K562 (cell line): Measurements from ENCODE around the gene WDR64. TPM values are rescaled to one million over a fixed set of nuclear protein-coding genes. Genes with fewer than 3 reads are reported as not detected.

Experiments
- ATAC-seq: fragments of 200-7000 bp; cut with Tn5 transposase; 3 replicates; pipeline ENCODE4 v1.9.1; 2020; ENCODE audit warnings: moderate library complexity
- BruUV-seq: library from RNA; stranded (reverse); fragments of 400-500 nt; replicated peaks from 2 replicates; lab custom pipeline; 2021; lab: Mats Ljungman, UMichigan
- CTCF ChIA-PET: fragments of 300-600 bp; formaldehyde crosslinking; extraction: SDS; loops from one replicate; lab custom pipeline; 2021; ENCODE audit warnings: low intra/inter-chr PET ratio; lab: Yijun Ruan, JAX
- POLR2A ChIA-PET: fragments of 300-600, 350-650 bp; sonication (Branson Sonifier 250); formaldehyde crosslinking; extraction: SDS; loops from one replicate; lab custom pipeline; 2021; ENCODE audit warnings: antibody characterized with exemption, inconsistent platforms; lab: Yijun Ruan, JAX
- DNase-seq, 4 experiments: peaks; one replicate each; pipeline versions ENCODE4 v3.0.0 to v3.0.0-alpha.2; 2011 to 2018; ENCODE audit warnings: low spot score in 3 of 4, mixed read lengths in 3 of 4; ENCODE audit errors: extremely low read depth in 1 of 4
- FAIRE-seq: peaks from 2 replicates; lab custom pipeline; 2011; peaks lifted over from hg19 to GRCh38; lab: Jason Lieb, UNC
- H2AFZ ChIP-seq: 2 replicates; pipeline ENCODE4 v1.6.0; 2011; ENCODE audit warnings: low read depth, low read length, control low read depth, inconsistent platforms
- H3K27ac ChIP-seq: fragments of 200-600 bp; 3 replicates; pipeline ENCODE4 v1.8.0; 2011; ENCODE audit warnings: low read depth, mild to moderate bottlenecking, control low read depth, inconsistent platforms, low read length, moderate library complexity, mixed read lengths; ENCODE audit errors: extremely low read depth
- H3K27me3 ChIP-seq, 2 experiments: fragments of 300-600 bp in 1 of 2; 2 replicates in 1 of 2; 3 replicates in 1 of 2; pipeline versions ENCODE4 v1.6.0 to v1.8.0; 2011; ENCODE audit warnings: inconsistent platforms in 2 of 2, low read length in 2 of 2, mild to moderate bottlenecking in 1 of 2, mixed read lengths in 1 of 2, moderate library complexity in 1 of 2; ENCODE audit not compliant: control insufficient read depth in 2 of 2, insufficient read depth in 2 of 2
- H3K36me3 ChIP-seq: fragments of 300-600 bp; 3 replicates; pipeline ENCODE4 v1.8.0; 2011; ENCODE audit warnings: mild to moderate bottlenecking, low read length, inconsistent platforms; ENCODE audit not compliant: control insufficient read depth, insufficient read depth
- H3K4me1 ChIP-seq, 2 experiments: fragments of 200-600 bp in 1 of 2; replicated peaks in 1 of 2; 2 replicates in 1 of 2; 3 replicates in 1 of 2; pipeline versions ENCODE4 v1.5.1 to v1.8.0; 2011; ENCODE audit warnings: inconsistent platforms in 2 of 2, low read length in 2 of 2, mild to moderate bottlenecking in 1 of 2, mixed read lengths in 1 of 2, moderate library complexity in 1 of 2; ENCODE audit not compliant: control insufficient read depth in 2 of 2, insufficient read depth in 2 of 2
- H3K4me2 ChIP-seq: 2 replicates; pipeline ENCODE4 v1.6.1; 2011; ENCODE audit warnings: low read length, control low read depth, inconsistent platforms, mixed read lengths; ENCODE audit not compliant: insufficient read depth
- H3K4me3 ChIP-seq: fragments of 200-600 bp; sonication (generic), shearing (Covaris generic); 2 replicates; pipeline ENCODE4 v1.5.1; 2016; ENCODE audit warnings: control low read depth, inconsistent platforms
- H3K79me2 ChIP-seq: fragments of 200-600 bp; 3 replicates; pipeline ENCODE4 v1.8.0; 2011; ENCODE audit warnings: low read length, inconsistent platforms; ENCODE audit not compliant: control insufficient read depth, insufficient read depth
- H3K9ac ChIP-seq, 2 experiments: 2 replicates each; pipeline versions ENCODE4 v1.6.0 to v1.6.1; 2011; ENCODE audit warnings: low read depth in 2 of 2, low read length in 2 of 2, control low read depth in 1 of 2, inconsistent platforms in 1 of 2, mild to moderate bottlenecking in 1 of 2, mixed read lengths in 1 of 2; ENCODE audit not compliant: insufficient read depth in 1 of 2
- H3K9me1 ChIP-seq: one replicate; pipeline ENCODE4 v1.6.0; 2011; ENCODE audit warnings: inconsistent platforms, mild to moderate bottlenecking, low read length, moderate library complexity; ENCODE audit not compliant: control insufficient read depth, insufficient read depth
- H3K9me3 ChIP-seq: replicated peaks from 2 replicates; pipeline ENCODE4 v1.5.1; 2011; ENCODE audit warnings: low read depth, low read length, inconsistent platforms; ENCODE audit not compliant: control insufficient read depth, insufficient read depth
- H4K20me1 ChIP-seq: replicated peaks from 2 replicates; pipeline ENCODE4 v1.6.1; 2011; ENCODE audit warnings: low read length, inconsistent platforms, mixed read lengths; ENCODE audit not compliant: control insufficient read depth, insufficient read depth
- CLOCK ChIP-seq: fragments of 250-450 bp; sonication (Bioruptor Pico); IDR thresholded peaks from 2 replicates; pipeline ENCODE4 v1.4.0; 2020; ENCODE audit warnings: mild to moderate bottlenecking, moderate library complexity, borderline replicate concordance
- ELK3 ChIP-seq: fragments of 450-650 bp; formaldehyde crosslinking; IDR thresholded peaks from 2 replicates; pipeline ENCODE4 v1.4.0; 2020; ENCODE audit warnings: mild to moderate bottlenecking
- HCFC1 ChIP-seq: IDR thresholded peaks from 2 replicates; pipeline ENCODE4 v1.6.1; 2012; ENCODE audit warnings: low read depth, low read length, improper control_type of control experiment
- HDAC3 ChIP-seq: fragments of 450-650 bp; IDR thresholded peaks from 2 replicates; pipeline ENCODE4 v1.6.1; 2018; ENCODE audit warnings: borderline replicate concordance, mild to moderate bottlenecking, moderate library complexity; ENCODE audit not compliant: partially characterized antibody
- HDGF ChIP-seq: fragments of 450-650 bp; IDR thresholded peaks from 2 replicates; pipeline ENCODE4 v1.6.1; 2016
- LARP7 ChIP-seq: fragments of 450-650 bp; IDR thresholded peaks from 2 replicates; pipeline ENCODE4 v1.6.1; 2016
- NELFE ChIP-seq: IDR thresholded peaks from 2 replicates; pipeline ENCODE4 v1.6.1; 2011; ENCODE audit warnings: mild to moderate bottlenecking; ENCODE audit not compliant: insufficient read depth, insufficient read length
- NFE2L1 ChIP-seq: fragments of 450-650 bp; IDR thresholded peaks from 2 replicates; pipeline ENCODE4 v1.6.1; 2016; ENCODE audit warnings: missing genetic modification characterization, low read depth, mild to moderate bottlenecking, missing compliant biosample characterization, moderate library complexity, borderline replicate concordance
- NR3C1 ChIP-seq: sonication (generic); formaldehyde crosslinking; IDR thresholded peaks from 2 replicates; pipeline ENCODE4 v1.8.1; 2022; ENCODE audit warnings: missing genetic modification reagents
- RBM15 ChIP-seq: fragments of 200-400 bp; formaldehyde crosslinking; IDR thresholded peaks from 2 replicates; pipeline ENCODE4 v1.6.1; 2018; ENCODE audit warnings: mild to moderate bottlenecking, low read length, moderate library complexity; ENCODE audit not compliant: insufficient read depth
- RCOR1 ChIP-seq, 2 experiments: IDR thresholded peaks; 2 replicates each; pipeline ENCODE4 v1.6.1; 2012; ENCODE audit warnings: low read depth in 2 of 2, low read length in 2 of 2, borderline replicate concordance in 1 of 2, improper control_type of control experiment in 1 of 2
- ZNF217 ChIP-seq: sonication (generic); formaldehyde crosslinking; IDR thresholded peaks from 2 replicates; pipeline ENCODE4 v1.8.0; 2022; ENCODE audit warnings: mild to moderate bottlenecking, missing genetic modification reagents
- WGBS: fragments of 100-300 bp; shearing (Covaris generic); methylation state at CpG from one replicate; pipeline ENCODE4 v1.1.6; 2016; ENCODE audit warnings: low coverage, mixed read lengths; ENCODE audit not compliant: insufficient coverage; ENCODE audit errors: missing lambda C conversion rate; 5-methylcytosine and 5-hydroxymethylcytosine counted together
- in situ Hi-C: fragments of 300-500 bp; cut with MboI; formaldehyde crosslinking; loops from 4 replicates; pipeline ENCODE4 v1.15.0; 2018; ENCODE audit warnings: inconsistent platforms, mixed read lengths
- intact Hi-C: fragments of 100-400 bp; cut with micrococcal nuclease; formaldehyde crosslinking; loops from 2 replicates; pipeline ENCODE4 v1.14.2; 2022
- polyA plus RNA-seq, 8 experiments: library from polyadenylated mRNA; depleted of rRNA in 4 of 8; stranded (reverse) in 5 of 8; unstranded in 3 of 8; fragments of >200 nt; fragmentation: Nextera tagmentation in 2 of 8; fragmentation: Illumina TruSeq in 1 of 8; extraction: Ambion mirVana in 2 of 8; extraction: Trizol in 1 of 8; gene quantifications; 2 replicates each; pipeline versions ENCODE4 v1.2.1 to v1.2.3, GENCODE V29; 2011 to 2014; ENCODE audit warnings: inconsistent platforms in 1 of 8, missing spikeins in 1 of 8
- total RNA-seq, 7 experiments: library from RNA; depleted of rRNA in 6 of 7; stranded (reverse); fragments of >200 nt in 6 of 7; fragmentation: Illumina TruSeq in 2 of 7; extraction: Trizol in 2 of 7; gene quantifications; 2 replicates each; pipeline versions ENCODE4 v1.2.1 to v1.2.3, GENCODE V29; 2011 to 2021; ENCODE audit warnings: low replicate concordance in 1 of 7
- TF ChIP-seq, protein P1 (sequence below): sonication (generic); formaldehyde crosslinking; IDR thresholded peaks from 2 replicates; pipeline ENCODE4 v1.8.0; 2022; ENCODE audit warnings: mild to moderate bottlenecking, missing genetic modification reagents

WDR64 gene
- total and polyA plus RNA-seq, 9 of the 15 experiments (the other 6 are each of a cell fraction or from before 2014, with no cell fraction given) = 0.06 to 0.29 (median 0.19) TPM; not detected in 5

- ChIA-PET CTCF (no interaction called here), POLR2A (no interaction called here)
- Histone ChIP-seq H3K4me3 (no peak overlapping the region), H4K20me1 (no peaks in the 10 kb centered on the region), H3K9me1 (no peaks in the 10 kb centered on the region), H3K9me3 (no peaks in the 10 kb centered on the region), H3K9ac (no peak overlapping the region), H3K36me3 (no peaks in the 10 kb centered on the region; the same call in 2 of the 3 replicates), H3K79me2 (no peaks in the 10 kb centered on the region), H3K27ac (no peak overlapping the region), H2AFZ (no peak overlapping the region), H3K4me2 (no peak overlapping the region), H3K4me1 (peaks cover 0 to 5% of the 10 kb centered on the region in 2 experiments; a peak in 2 of 5 replicates), H3K27me3 (no peaks in the 10 kb centered on the region)
- no TSS peak for BruUV-seq
- FAIRE-seq (no peak), ATAC-seq (no peak), DNase-seq (no peak)
- intact Hi-C loops = no loop called here
- in situ Hi-C loops = loop anchor here (25.0 kb wide), 1 partner anchor 384 kb away; the partner anchor contains the start of gene MAP1LC3C
- 54% methylated on average over 3 of the region's 3 CpGs for WGBS
- no peak for TF ChIP-seq HDAC3
- TF ChIP-seq HCFC1 = no peak
- TF ChIP-seq RCOR1 (IDR thresholded peaks at IDR 0.05; ENCODE audit: borderline replicate concordance in 1 of 2, low read depth in 2 of 2, low read length in 2 of 2) = no peak
- TF ChIP-seq ZNF217 (CRISPR knock-in tag) = no peak
- TF ChIP-seq RBM15 = no peak
- no peak for TF ChIP-seq ELK3 (CRISPR knock-in tag)
- no peak for TF ChIP-seq NR3C1 (CRISPR knock-in tag)
- no peak for TF ChIP-seq CLOCK (CRISPR knock-in tag)
- TF ChIP-seq, protein P1, sequence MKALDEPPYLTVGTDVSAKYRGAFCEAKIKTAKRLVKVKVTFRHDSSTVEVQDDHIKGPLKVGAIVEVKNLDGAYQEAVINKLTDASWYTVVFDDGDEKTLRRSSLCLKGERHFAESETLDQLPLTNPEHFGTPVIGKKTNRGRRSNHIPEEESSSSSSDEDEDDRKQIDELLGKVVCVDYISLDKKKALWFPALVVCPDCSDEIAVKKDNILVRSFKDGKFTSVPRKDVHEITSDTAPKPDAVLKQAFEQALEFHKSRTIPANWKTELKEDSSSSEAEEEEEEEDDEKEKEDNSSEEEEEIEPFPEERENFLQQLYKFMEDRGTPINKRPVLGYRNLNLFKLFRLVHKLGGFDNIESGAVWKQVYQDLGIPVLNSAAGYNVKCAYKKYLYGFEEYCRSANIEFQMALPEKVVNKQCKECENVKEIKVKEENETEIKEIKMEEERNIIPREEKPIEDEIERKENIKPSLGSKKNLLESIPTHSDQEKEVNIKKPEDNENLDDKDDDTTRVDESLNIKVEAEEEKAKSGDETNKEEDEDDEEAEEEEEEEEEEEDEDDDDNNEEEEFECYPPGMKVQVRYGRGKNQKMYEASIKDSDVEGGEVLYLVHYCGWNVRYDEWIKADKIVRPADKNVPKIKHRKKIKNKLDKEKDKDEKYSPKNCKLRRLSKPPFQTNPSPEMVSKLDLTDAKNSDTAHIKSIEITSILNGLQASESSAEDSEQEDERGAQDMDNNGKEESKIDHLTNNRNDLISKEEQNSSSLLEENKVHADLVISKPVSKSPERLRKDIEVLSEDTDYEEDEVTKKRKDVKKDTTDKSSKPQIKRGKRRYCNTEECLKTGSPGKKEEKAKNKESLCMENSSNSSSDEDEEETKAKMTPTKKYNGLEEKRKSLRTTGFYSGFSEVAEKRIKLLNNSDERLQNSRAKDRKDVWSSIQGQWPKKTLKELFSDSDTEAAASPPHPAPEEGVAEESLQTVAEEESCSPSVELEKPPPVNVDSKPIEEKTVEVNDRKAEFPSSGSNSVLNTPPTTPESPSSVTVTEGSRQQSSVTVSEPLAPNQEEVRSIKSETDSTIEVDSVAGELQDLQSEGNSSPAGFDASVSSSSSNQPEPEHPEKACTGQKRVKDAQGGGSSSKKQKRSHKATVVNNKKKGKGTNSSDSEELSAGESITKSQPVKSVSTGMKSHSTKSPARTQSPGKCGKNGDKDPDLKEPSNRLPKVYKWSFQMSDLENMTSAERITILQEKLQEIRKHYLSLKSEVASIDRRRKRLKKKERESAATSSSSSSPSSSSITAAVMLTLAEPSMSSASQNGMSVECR = no peak
- no peak for TF ChIP-seq HDGF
- no peak for TF ChIP-seq NFE2L1 (tag)
- no peak for TF ChIP-seq LARP7
- TF ChIP-seq NELFE = no peak
Observed at GRCh38 chr1:241603731-241604245, 48.3 kb upstream of the WDR64 start.
